ENCODE measurements around the gene SWAP70.

The SWAP70 gene

GRCh38 chr11:9639099-9639498 is 24.8 kb upstream of the SWAP70 start:
- H3K27ac ChIP-seq: no peak overlapping the region
- TF ChIP-seq CTCF (conservative IDR thresholded peaks at IDR 0.05): no peak

- no peak for TF ChIP-seq CTCF (conservative IDR thresholded peaks at IDR 0.05)
- H3K27ac ChIP-seq: no peak overlapping the region
Observed at GRCh38 chr11:9639985-9640384, 23.9 kb upstream of the SWAP70 start.

- H3K27ac ChIP-seq: no peak overlapping the region
- TF ChIP-seq CTCF (conservative IDR thresholded peaks at IDR 0.05): no peak
Observed at GRCh38 chr11:9642894-9643293, 21.0 kb upstream of the SWAP70 start.

- H3K27ac ChIP-seq: no peak overlapping the region
- no peak for TF ChIP-seq CTCF (conservative IDR thresholded peaks at IDR 0.05)
Observed at GRCh38 chr11:9643751-9644150, 20.1 kb upstream of the SWAP70 start.

DNA sequence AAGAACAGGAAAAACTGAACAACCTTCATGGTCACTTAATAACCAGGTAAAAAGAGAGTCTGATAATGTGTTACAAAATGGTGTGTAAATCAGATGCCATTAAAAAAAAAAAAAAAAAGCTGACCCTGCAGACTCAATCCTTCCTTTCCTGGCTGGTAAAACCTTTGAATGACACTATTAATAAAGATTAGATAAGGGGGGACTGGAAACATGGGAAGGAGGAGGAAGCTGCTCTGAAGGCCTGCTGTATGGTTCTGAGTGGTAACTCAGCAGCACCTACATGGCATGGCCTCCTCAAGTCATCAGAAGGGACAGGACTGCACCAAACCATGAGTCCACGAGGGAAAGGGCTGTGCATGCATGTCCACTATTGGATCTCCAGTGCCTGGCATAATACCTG is 18.0 kb upstream of the SWAP70 start:
- no peak overlapping the region for H3K27ac ChIP-seq
- no peak for TF ChIP-seq CTCF (conservative IDR thresholded peaks at IDR 0.05)

DNA sequence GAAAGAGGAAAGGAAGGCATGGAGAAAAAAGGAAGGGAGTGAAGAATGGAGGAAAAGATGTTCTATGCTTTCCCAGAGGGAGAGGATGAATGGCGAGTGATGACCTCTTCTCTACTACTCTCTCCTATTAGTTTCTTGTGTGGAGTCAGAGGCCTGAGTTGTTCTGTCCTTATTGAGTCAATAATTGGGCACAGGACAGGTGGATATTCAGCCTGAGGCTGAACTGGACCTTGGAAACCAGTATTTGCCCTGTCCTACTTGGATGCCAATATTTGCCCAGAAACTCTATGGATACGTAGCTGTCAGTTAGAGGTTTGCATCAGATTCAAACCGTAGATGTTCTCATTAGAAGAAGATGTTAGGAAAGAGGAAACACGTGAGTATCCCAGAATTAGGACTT is 17.6 kb upstream of the SWAP70 start:
- no peak overlapping the region for H3K27ac ChIP-seq
- TF ChIP-seq CTCF (conservative IDR thresholded peaks at IDR 0.05): no peak

DNA sequence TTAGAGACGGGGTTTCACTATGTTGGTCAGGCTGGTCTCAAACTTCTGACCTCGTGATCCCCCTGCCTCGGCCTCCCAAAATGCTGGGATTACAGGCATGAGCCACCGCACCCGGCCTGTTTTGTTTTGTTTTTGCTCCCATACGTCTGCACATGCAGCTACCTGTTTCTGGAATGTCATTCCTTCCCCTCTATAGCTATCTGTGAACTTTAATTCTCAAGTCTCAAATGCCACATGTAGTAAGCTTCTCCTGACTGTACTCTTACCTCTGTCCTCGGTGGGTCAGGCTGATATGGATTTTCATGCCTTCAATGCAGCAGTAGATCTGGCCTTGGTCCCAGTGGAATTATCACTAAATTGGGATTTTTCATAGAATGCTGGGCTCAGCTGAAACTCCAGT is 12.4 kb upstream of the SWAP70 start:
- no peak for TF ChIP-seq CTCF (conservative IDR thresholded peaks at IDR 0.05)
- no peak overlapping the region for H3K27ac ChIP-seq

Data from VCaP (cell line).